NCI-H1092 treated with DMSO at 0.1 percent for 48 hours (cell line): ENCODE data around the gene CNIH2.
"Not testable (repeated sequence)": the region's sequence is repeated elsewhere in the genome, so short reads cannot be mapped to it uniquely, and the experiment has no call there.

Experiments used
- DNase-seq: peaks from one replicate; lab custom pipeline; 2025; lab: John Stamatoyannopoulos, UW

Gene CNIH2

GRCh38 chr11:66291706-66292542 lies 13.9 kb downstream of the CNIH2 start, which contains the start of gene TMEM151A:
Gene TMEM151A, plus strand, starts transcription at chr11:66291894. Its CDS starts 120 bp downstream, at chr11:66292014.
- DNase-seq = no peak

- no peak for DNase-seq
Observed at GRCh38 chr11:66292543-66293332, 14.8 kb downstream of the CNIH2 start.

- DNase-seq = no peak
Observed at GRCh38 chr11:66293352-66293751, 15.4 kb downstream of the CNIH2 start.

GRCh38 chr11:66293777-66294625 lies 16.0 kb downstream of the CNIH2 start:
- DNase-seq = no peak

GRCh38 chr11:66294626-66295620 lies 16.9 kb downstream of the CNIH2 start:
- DNase-seq = no peak

GRCh38 chr11:66297610-66298009 lies 19.6 kb downstream of the CNIH2 start:
- no peak for DNase-seq

GRCh38 chr11:66299186-66299585 lies 21.2 kb downstream of the CNIH2 start:
- no peak for DNase-seq

GRCh38 chr11:66302656-66303055 lies 24.7 kb downstream of the CNIH2 start:
- DNase-seq = no peak

- DNase-seq = no peak
Observed at GRCh38 chr11:66309475-66309874, 31.5 kb downstream of the CNIH2 start.

GRCh38 chr11:66310324-66310723 lies 32.3 kb downstream of the CNIH2 start:
- DNase-seq = no peak

- not testable (repeated sequence) for DNase-seq
Observed at GRCh38 chr11:66310803-66311440, 32.9 kb downstream of the CNIH2 start.

- DNase-seq = no peak
Observed at GRCh38 chr11:66311470-66311964, 33.5 kb downstream of the CNIH2 start.

- DNase-seq = peak; percentile 95
Observed at GRCh38 chr11:66311965-66312548, 34.1 kb downstream of the CNIH2 start.

- peak; percentile 90 for DNase-seq
Observed at GRCh38 chr11:66312549-66313320, 34.8 kb downstream of the CNIH2 start.

GRCh38 chr11:66313321-66314185 lies 35.6 kb downstream of the CNIH2 start:
- DNase-seq = no peak

- DNase-seq = no peak
Observed at GRCh38 chr11:66314186-66314501, 36.2 kb downstream of the CNIH2 start.

GRCh38 chr11:66314561-66315497 lies 36.9 kb downstream of the CNIH2 start:
- DNase-seq = no peak
